ENCODE data around the gene NDUFAF8.

The NDUFAF8 gene

GRCh38 chr17:81230043-81230820 is 8.9 kb upstream of the NDUFAF8 start (continued):
- TF ChIP-seq ZFHX2 (tag by site-specific recombination; conservative IDR thresholded peaks at IDR 0.05) (0 out of 2 replicates have a peak, but pooled peaks have one; percentile 10), GLIS2 (tag by site-specific recombination; IDR thresholded peaks at IDR 0.05) (peak; percentile 26; the same call in 1 of the 2 replicates)

GRCh38 chr17:81231121-81231645 is 7.9 kb upstream of the NDUFAF8 start:
- Histone ChIP-seq H3K9me3 (ENCODE audit: control insufficient read depth, insufficient read depth, low read depth, low read length) (no peaks in the 10 kb centered on the region), H3K27ac (ENCODE audit: extremely low read depth, low read depth, low read length) (no peak overlapping the region), H3K4me3 (ENCODE audit: low read depth, low read length) (no peak overlapping the region), H3K36me3 (ENCODE audit: control insufficient read depth in 2 of 2, insufficient read depth in 1 of 2, low read length in 2 of 2) (peaks cover 5 to 64% of the 10 kb centered on the region in 2 experiments; a peak in 2 of 3 replicates), H3K4me1 (ENCODE audit: control insufficient read depth, insufficient read depth, low read length) (peaks cover 8% of the 10 kb centered on the region)
- ChIA-PET POLR2A (interaction anchor here (1.6 kb wide), 1 partner anchor 8 kb away, joined by 5 read pairs; the partner anchor contains the start of genes NDUFAF8 and TEPSIN), CTCF (interaction anchor here (0.6 to 2.5 kb wide), 4 partner anchors 89 to 114 kb away, joined by 3 to 23 read pairs (median 4); no protein-coding TSS in a partner anchor)
- TF ChIP-seq ZNF391 (tag by site-specific recombination; IDR thresholded peaks at IDR 0.05; ENCODE audit: borderline replicate concordance, low read depth) (no peak), ZNF174 (tag by site-specific recombination; IDR thresholded peaks at IDR 0.05) (no peak), ZNF76 (tag by site-specific recombination; IDR thresholded peaks at IDR 0.05; ENCODE audit: borderline replicate concordance, low read depth) (no peak), ATF2 (tag by site-specific recombination; IDR thresholded peaks at IDR 0.05; ENCODE audit: low read depth) (no peak), ZNF585B (tag by site-specific recombination; IDR thresholded peaks at IDR 0.05) (no peak), BCL6B (tag by site-specific recombination; IDR thresholded peaks at IDR 0.05) (no peak), ZNF169 (tag by site-specific recombination; IDR thresholded peaks at IDR 0.05) (no peak), ZNF843 (tag by site-specific recombination; IDR thresholded peaks at IDR 0.05) (no peak), ZFHX2 (tag by site-specific recombination; conservative IDR thresholded peaks at IDR 0.05) (0 out of 2 replicates have a peak, but pooled peaks have one; percentile 10), ZNF114 (tag by site-specific recombination; IDR thresholded peaks at IDR 0.05) (no peak), IKZF3 (tag by site-specific recombination; IDR thresholded peaks at IDR 0.05) (no peak), KLF1 (tag by site-specific recombination; IDR thresholded peaks at IDR 0.05) (0 out of 2 replicates have a peak, but pooled peaks have one; percentile 16), ZNF248 (tag by site-specific recombination; IDR thresholded peaks at IDR 0.05) (no peak), ZNF239 (tag by site-specific recombination; IDR thresholded peaks at IDR 0.05) (no peak), ZNF658 (tag by site-specific recombination; IDR thresholded peaks at IDR 0.05) (0 out of 2 replicates have a peak, but pooled peaks have one; percentile 23), ZSCAN18 (tag by site-specific recombination; IDR thresholded peaks at IDR 0.05) (no peak), ZIC2 (tag by site-specific recombination; IDR thresholded peaks at IDR 0.05) (no peak)
- TF ChIP-seq, protein P1, sequence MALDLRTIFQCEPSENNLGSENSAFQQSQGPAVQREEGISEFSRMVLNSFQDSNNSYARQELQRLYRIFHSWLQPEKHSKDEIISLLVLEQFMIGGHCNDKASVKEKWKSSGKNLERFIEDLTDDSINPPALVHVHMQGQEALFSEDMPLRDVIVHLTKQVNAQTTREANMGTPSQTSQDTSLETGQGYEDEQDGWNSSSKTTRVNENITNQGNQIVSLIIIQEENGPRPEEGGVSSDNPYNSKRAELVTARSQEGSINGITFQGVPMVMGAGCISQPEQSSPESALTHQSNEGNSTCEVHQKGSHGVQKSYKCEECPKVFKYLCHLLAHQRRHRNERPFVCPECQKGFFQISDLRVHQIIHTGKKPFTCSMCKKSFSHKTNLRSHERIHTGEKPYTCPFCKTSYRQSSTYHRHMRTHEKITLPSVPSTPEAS (tag by site-specific recombination; IDR thresholded peaks at IDR 0.05): peak; percentile 94
- TF ChIP-seq, protein P2, sequence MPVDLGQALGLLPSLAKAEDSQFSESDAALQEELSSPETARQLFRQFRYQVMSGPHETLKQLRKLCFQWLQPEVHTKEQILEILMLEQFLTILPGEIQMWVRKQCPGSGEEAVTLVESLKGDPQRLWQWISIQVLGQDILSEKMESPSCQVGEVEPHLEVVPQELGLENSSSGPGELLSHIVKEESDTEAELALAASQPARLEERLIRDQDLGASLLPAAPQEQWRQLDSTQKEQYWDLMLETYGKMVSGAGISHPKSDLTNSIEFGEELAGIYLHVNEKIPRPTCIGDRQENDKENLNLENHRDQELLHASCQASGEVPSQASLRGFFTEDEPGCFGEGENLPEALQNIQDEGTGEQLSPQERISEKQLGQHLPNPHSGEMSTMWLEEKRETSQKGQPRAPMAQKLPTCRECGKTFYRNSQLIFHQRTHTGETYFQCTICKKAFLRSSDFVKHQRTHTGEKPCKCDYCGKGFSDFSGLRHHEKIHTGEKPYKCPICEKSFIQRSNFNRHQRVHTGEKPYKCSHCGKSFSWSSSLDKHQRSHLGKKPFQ (tag by site-specific recombination; IDR thresholded peaks at IDR 0.05): peak; percentile 93
- TF ChIP-seq, protein P3, sequence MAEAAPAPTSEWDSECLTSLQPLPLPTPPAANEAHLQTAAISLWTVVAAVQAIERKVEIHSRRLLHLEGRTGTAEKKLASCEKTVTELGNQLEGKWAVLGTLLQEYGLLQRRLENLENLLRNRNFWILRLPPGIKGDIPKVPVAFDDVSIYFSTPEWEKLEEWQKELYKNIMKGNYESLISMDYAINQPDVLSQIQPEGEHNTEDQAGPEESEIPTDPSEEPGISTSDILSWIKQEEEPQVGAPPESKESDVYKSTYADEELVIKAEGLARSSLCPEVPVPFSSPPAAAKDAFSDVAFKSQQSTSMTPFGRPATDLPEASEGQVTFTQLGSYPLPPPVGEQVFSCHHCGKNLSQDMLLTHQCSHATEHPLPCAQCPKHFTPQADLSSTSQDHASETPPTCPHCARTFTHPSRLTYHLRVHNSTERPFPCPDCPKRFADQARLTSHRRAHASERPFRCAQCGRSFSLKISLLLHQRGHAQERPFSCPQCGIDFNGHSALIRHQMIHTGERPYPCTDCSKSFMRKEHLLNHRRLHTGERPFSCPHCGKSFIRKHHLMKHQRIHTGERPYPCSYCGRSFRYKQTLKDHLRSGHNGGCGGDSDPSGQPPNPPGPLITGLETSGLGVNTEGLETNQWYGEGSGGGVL (tag by site-specific recombination; IDR thresholded peaks at IDR 0.05): no peak
- TF ChIP-seq, protein P4, sequence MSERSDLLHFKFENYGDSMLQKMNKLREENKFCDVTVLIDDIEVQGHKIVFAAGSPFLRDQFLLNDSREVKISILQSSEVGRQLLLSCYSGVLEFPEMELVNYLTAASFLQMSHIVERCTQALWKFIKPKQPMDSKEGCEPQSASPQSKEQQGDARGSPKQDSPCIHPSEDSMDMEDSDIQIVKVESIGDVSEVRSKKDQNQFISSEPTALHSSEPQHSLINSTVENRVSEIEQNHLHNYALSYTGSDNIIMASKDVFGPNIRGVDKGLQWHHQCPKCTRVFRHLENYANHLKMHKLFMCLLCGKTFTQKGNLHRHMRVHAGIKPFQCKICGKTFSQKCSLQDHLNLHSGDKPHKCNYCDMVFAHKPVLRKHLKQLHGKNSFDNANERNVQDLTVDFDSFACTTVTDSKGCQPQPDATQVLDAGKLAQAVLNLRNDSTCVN (tag by site-specific recombination; optimal IDR thresholded peaks at IDR 0.05): peak; percentile 22

All from HEK293 (cell line).